ENCODE measurements around the gene SOX6. TPM values are rescaled to one million over a fixed set of nuclear protein-coding genes. Genes with fewer than 3 reads are reported as not detected.

Gene SOX6
- total and polyA plus RNA-seq, 12 donors, result 0.71 to 13.9 (median 6.7) TPM

DNA sequence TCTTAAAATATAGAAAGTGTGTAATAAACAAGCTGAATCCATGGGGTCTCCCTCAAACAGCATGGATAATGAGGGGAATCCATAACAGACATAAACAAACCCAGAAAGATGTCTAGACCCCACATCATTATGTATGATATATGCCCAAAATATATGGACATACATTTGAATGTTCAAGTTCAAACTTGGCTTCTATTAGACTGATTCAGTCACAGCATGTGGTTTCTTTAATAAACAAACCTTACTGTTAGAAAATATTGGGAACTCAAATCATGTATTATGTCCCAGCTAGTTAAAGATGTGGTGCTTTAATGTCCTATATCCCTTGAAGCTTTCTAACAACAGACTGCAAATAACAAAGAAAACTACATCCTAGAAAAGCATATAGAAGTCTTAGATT is 228.6 kb downstream of the SOX6 start:
- no peak for TF ChIP-seq POLR2A (IDR thresholded peaks at IDR 0.05)
- TF ChIP-seq, protein P1, sequence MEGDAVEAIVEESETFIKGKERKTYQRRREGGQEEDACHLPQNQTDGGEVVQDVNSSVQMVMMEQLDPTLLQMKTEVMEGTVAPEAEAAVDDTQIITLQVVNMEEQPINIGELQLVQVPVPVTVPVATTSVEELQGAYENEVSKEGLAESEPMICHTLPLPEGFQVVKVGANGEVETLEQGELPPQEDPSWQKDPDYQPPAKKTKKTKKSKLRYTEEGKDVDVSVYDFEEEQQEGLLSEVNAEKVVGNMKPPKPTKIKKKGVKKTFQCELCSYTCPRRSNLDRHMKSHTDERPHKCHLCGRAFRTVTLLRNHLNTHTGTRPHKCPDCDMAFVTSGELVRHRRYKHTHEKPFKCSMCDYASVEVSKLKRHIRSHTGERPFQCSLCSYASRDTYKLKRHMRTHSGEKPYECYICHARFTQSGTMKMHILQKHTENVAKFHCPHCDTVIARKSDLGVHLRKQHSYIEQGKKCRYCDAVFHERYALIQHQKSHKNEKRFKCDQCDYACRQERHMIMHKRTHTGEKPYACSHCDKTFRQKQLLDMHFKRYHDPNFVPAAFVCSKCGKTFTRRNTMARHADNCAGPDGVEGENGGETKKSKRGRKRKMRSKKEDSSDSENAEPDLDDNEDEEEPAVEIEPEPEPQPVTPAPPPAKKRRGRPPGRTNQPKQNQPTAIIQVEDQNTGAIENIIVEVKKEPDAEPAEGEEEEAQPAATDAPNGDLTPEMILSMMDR (IDR thresholded peaks at IDR 0.05), result no peak
- H3K4me3 ChIP-seq, result no peak overlapping the region
- intact Hi-C loops (cut with DNase I), result no loop called here

DNA sequence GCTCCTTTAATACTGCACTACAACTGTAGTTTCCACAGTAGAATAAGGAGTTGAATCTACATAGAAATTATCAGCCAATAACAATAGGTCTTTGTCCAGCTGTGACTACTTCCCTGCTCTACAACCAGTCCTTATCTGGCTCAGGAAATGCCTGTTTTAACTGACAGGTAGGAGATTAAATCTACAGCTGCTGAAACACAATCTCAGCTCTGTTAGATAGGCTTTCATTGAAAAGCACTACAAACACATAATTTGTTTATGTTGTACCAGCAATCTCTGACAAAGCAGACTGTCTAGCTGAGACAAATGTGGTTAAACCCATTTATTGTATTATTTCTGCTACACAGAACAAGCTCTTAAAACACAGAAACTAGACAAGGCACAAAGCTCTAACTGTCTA is 230.0 kb downstream of the SOX6 start:
- Histone ChIP-seq H3K4me1 (replicated peaks in 1 of 2) (no peaks in the 10 kb centered on the region), H3K9me3 (replicated peaks in 1 of 3) (peaks cover 0 to 9% (median 0%) of the 10 kb centered on the region in 3 donors), H3K27me3 (no peaks in the 10 kb centered on the region), H3K27ac (no peak overlapping the region), H3K36me3 (replicated peaks in 1 of 2) (no peaks in the 10 kb centered on the region), H3K4me3 (no peak overlapping the region)
- no peak for TF ChIP-seq POLR2A (IDR thresholded peaks at IDR 0.05)
- TF ChIP-seq, protein P1 (IDR thresholded peaks at IDR 0.05), result no peak
- intact Hi-C loops (cut with DNase I), result no loop called here
- DNase-seq, result no peak

More for the DNA sequence above, 228.6 kb downstream of the SOX6 start:
- no peaks in the 10 kb centered on the region for H3K27me3 ChIP-seq
- no peaks in the 10 kb centered on the region for H3K36me3 ChIP-seq (replicated peaks in 1 of 2)
- no peak overlapping the region for H3K27ac ChIP-seq
- DNase-seq, result no peak
- peaks cover 0 to 9% (median 0%) of the 10 kb centered on the region in 3 donors for H3K9me3 ChIP-seq (replicated peaks in 1 of 3)
- H3K4me1 ChIP-seq (replicated peaks in 1 of 2), result no peaks in the 10 kb centered on the region

DNA sequence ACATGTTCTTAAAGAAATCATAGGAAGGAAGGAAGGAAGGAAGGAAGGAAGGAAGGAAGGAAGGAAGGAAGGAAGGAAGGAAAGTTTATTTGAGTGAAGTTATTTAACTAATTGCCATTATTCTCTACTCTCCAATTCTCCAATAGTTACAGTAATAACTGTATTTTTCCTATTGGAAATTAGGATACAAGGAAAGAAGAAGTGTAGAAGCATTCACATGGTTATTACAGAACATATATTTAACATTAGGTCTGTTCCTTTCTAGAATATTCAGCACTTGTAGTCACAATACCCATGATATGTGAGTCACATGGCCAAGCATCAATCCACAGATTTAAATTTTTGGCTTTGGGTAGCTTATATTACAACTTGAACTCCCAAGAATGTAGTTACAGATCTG is 230.6 kb downstream of the SOX6 start:
- intact Hi-C loops (cut with DNase I), result no loop called here

DNA sequence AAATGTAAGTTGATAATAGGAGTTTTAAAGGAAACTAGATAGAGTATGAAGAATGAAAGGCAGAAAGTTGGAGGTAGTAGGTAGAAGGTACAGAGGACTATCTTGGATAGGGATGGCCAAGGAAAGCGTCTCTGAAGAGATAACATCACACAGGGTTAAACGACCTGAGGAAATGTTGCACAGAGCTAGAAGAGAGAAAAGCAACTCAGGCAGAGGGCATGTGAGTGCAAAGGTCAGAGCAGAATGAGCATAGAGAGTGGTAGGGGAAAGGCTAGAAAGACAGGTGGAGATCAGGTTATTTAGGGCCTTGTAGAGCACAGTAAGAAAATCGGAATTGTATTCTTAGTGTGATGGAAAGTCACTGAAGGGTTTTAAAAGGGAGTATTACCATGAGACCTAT is 232.0 kb downstream of the SOX6 start:
- no peak for DNase-seq
- WGBS, 4 donors, result 66 to 77% (median 71%) methylated on average over 3 of the region's 3 CpGs
- intact Hi-C loops (cut with DNase I), result no loop called here
- no peak overlapping the region for H3K4me3 ChIP-seq
- H3K27me3 ChIP-seq, result no peaks in the 10 kb centered on the region
- no peaks in the 10 kb centered on the region for H3K36me3 ChIP-seq (replicated peaks in 1 of 2)
- H3K4me1 ChIP-seq (replicated peaks in 1 of 2), result no peaks in the 10 kb centered on the region
- H3K9me3 ChIP-seq (replicated peaks in 1 of 3), result no peaks in the 10 kb centered on the region
- H3K27ac ChIP-seq, result no peak overlapping the region
- no peak for TF ChIP-seq POLR2A (IDR thresholded peaks at IDR 0.05)
- TF ChIP-seq, protein P1 (IDR thresholded peaks at IDR 0.05), result no peak

More for the DNA sequence above, 230.6 kb downstream of the SOX6 start:
- TF ChIP-seq POLR2A (IDR thresholded peaks at IDR 0.05), result no peak
- TF ChIP-seq, protein P1 (IDR thresholded peaks at IDR 0.05), result no peak
- H3K36me3 ChIP-seq (replicated peaks in 1 of 2), result no peaks in the 10 kb centered on the region
- no peaks in the 10 kb centered on the region for H3K27me3 ChIP-seq
- no peak overlapping the region for H3K27ac ChIP-seq
- no peak overlapping the region for H3K4me3 ChIP-seq
- no peak for DNase-seq
- H3K4me1 ChIP-seq (replicated peaks in 1 of 2), result no peaks in the 10 kb centered on the region
- peaks cover 0 to 7% (median 0%) of the 10 kb centered on the region in 3 donors for H3K9me3 ChIP-seq (replicated peaks in 1 of 3)
